ENCODE data around the gene LILRB4.

LILRB4 gene

GRCh38 chr19:54691582-54692297 lies 29.0 kb downstream of the LILRB4 start:
- WGBS, result 80% methylated on average over 6 of the region's 9 CpGs
- no peak overlapping the region for H2AFZ ChIP-seq (ENCODE audit: low read depth, low read length)

GRCh38 chr19:54692298-54692615 lies 29.5 kb downstream of the LILRB4 start:
- no peak overlapping the region for H2BK5ac ChIP-seq (ENCODE audit: low read depth, low read length, poor library complexity, severe bottlenecking)
- DNase-seq, result no peak
- no peak overlapping the region for H2BK15ac ChIP-seq (ENCODE audit: low read depth, poor library complexity, severe bottlenecking)
- H3K14ac ChIP-seq (ENCODE audit: low read length in 2 of 2), result no peak overlapping the region
- no peak overlapping the region for H3K4me2 ChIP-seq (ENCODE audit: low read length, poor library complexity, severe bottlenecking)
- no peak overlapping the region for H4K91ac ChIP-seq (ENCODE audit: low read length)
- no peak overlapping the region for H2AK5ac ChIP-seq (ENCODE audit: low read length, severe bottlenecking)
- H3K9ac ChIP-seq (ENCODE audit: low read length), result no peak overlapping the region
- no peaks in the 10 kb centered on the region for H3K4me1 ChIP-seq (ENCODE audit: control insufficient read depth, insufficient read depth, low read depth, low read length)
- no peak overlapping the region for H3K27ac ChIP-seq (ENCODE audit: low read length, poor library complexity, severe bottlenecking)
- H3K4ac ChIP-seq (ENCODE audit: low read depth in 1 of 2, low read length in 2 of 2), result no peak overlapping the region
- no peak overlapping the region for H2BK12ac ChIP-seq (ENCODE audit: low read length in 2 of 2)
- no peaks in the 10 kb centered on the region for H3K36me3 ChIP-seq (ENCODE audit: control insufficient read depth in 1 of 2, insufficient read depth in 2 of 2, low read depth in 1 of 2, low read length in 2 of 2)
- H3K9me3 ChIP-seq (ENCODE audit: control insufficient read depth, low read length), result no peaks in the 10 kb centered on the region
- H3K27me3 ChIP-seq (ENCODE audit: control insufficient read depth in 1 of 2, insufficient read depth in 1 of 2, low read length in 2 of 2), result no peaks in the 10 kb centered on the region
- H2BK120ac ChIP-seq (ENCODE audit: low read depth, low read length), result no peak overlapping the region
- no peak overlapping the region for H4K8ac ChIP-seq (ENCODE audit: low read length)
- WGBS, result 28% methylated on average over 4 of the region's 4 CpGs
- H3K23ac ChIP-seq (ENCODE audit: low read length in 2 of 2), result no peak overlapping the region
- no peak overlapping the region for H3K18ac ChIP-seq (ENCODE audit: low read depth in 1 of 2, low read length in 2 of 2)
- no peak overlapping the region for H3K4me3 ChIP-seq (ENCODE audit: insufficient read depth in 1 of 2, low read depth in 1 of 2, low read length in 2 of 2)
- no peak overlapping the region for H2AFZ ChIP-seq (ENCODE audit: low read depth, low read length)
- no peaks in the 10 kb centered on the region for H3K79me1 ChIP-seq (replicated peaks; ENCODE audit: low read length, poor library complexity, severe bottlenecking)

More at GRCh38 chr19:54691582-54692297, 29.0 kb downstream of the LILRB4 start:
- no peak overlapping the region for H3K23ac ChIP-seq (ENCODE audit: low read length in 2 of 2)
- H4K8ac ChIP-seq (ENCODE audit: low read length), result no peak overlapping the region
- no peak overlapping the region for H3K27ac ChIP-seq (ENCODE audit: low read length, poor library complexity, severe bottlenecking)
- H3K79me1 ChIP-seq (replicated peaks; ENCODE audit: low read length, poor library complexity, severe bottlenecking), result no peaks in the 10 kb centered on the region
- H2BK12ac ChIP-seq (ENCODE audit: low read length in 2 of 2), result no peak overlapping the region
- H2BK15ac ChIP-seq (ENCODE audit: low read depth, poor library complexity, severe bottlenecking), result no peak overlapping the region
- no peak overlapping the region for H3K4me2 ChIP-seq (ENCODE audit: low read length, poor library complexity, severe bottlenecking)
- H3K18ac ChIP-seq (ENCODE audit: low read depth in 1 of 2, low read length in 2 of 2), result no peak overlapping the region
- no peak overlapping the region for H4K91ac ChIP-seq (ENCODE audit: low read length)
- no peak overlapping the region for H3K4me3 ChIP-seq (ENCODE audit: insufficient read depth in 1 of 2, low read depth in 1 of 2, low read length in 2 of 2)
- no peak overlapping the region for H3K14ac ChIP-seq (ENCODE audit: low read length in 2 of 2)
- H2AK5ac ChIP-seq (ENCODE audit: low read length, severe bottlenecking), result no peak overlapping the region
- no peak overlapping the region for H3K9ac ChIP-seq (ENCODE audit: low read length)
- H3K9me3 ChIP-seq (ENCODE audit: control insufficient read depth, low read length), result no peaks in the 10 kb centered on the region
- no peak overlapping the region for H2BK120ac ChIP-seq (ENCODE audit: low read depth, low read length)
- H3K4ac ChIP-seq (ENCODE audit: low read depth in 1 of 2, low read length in 2 of 2), result no peak overlapping the region
- no peaks in the 10 kb centered on the region for H3K36me3 ChIP-seq (ENCODE audit: control insufficient read depth in 1 of 2, insufficient read depth in 2 of 2, low read depth in 1 of 2, low read length in 2 of 2)
- no peak for DNase-seq
- H2BK5ac ChIP-seq (ENCODE audit: low read depth, low read length, poor library complexity, severe bottlenecking), result no peak overlapping the region
- H3K4me1 ChIP-seq (ENCODE audit: control insufficient read depth, insufficient read depth, low read depth, low read length), result no peaks in the 10 kb centered on the region
- H3K27me3 ChIP-seq (ENCODE audit: control insufficient read depth in 1 of 2, insufficient read depth in 1 of 2, low read length in 2 of 2), result no peaks in the 10 kb centered on the region

- Histone ChIP-seq H2AK5ac (ENCODE audit: low read length, severe bottlenecking) (no peak overlapping the region), H2BK120ac (ENCODE audit: low read depth, low read length) (no peak overlapping the region), H3K4me2 (ENCODE audit: low read length, poor library complexity, severe bottlenecking) (no peak overlapping the region), H3K27me3 (ENCODE audit: control insufficient read depth in 1 of 2, insufficient read depth in 1 of 2, low read length in 2 of 2) (no peaks in the 10 kb centered on the region), H2BK12ac (ENCODE audit: low read length in 2 of 2) (no peak overlapping the region), H3K36me3 (ENCODE audit: control insufficient read depth in 1 of 2, insufficient read depth in 2 of 2, low read depth in 1 of 2, low read length in 2 of 2) (no peaks in the 10 kb centered on the region), H3K9ac (ENCODE audit: low read length) (no peak overlapping the region), H3K9me3 (ENCODE audit: control insufficient read depth, low read length) (no peaks in the 10 kb centered on the region), H3K4ac (ENCODE audit: low read depth in 1 of 2, low read length in 2 of 2) (no peak overlapping the region), H3K14ac (ENCODE audit: low read length in 2 of 2) (no peak overlapping the region), H2BK15ac (ENCODE audit: low read depth, poor library complexity, severe bottlenecking) (no peak overlapping the region), H3K4me3 (ENCODE audit: insufficient read depth in 1 of 2, low read depth in 1 of 2, low read length in 2 of 2) (no peak overlapping the region), H2AFZ (ENCODE audit: low read depth, low read length) (no peak overlapping the region), H4K8ac (ENCODE audit: low read length) (no peak overlapping the region), H3K23ac (ENCODE audit: low read length in 2 of 2) (no peak overlapping the region), H3K27ac (ENCODE audit: low read length, poor library complexity, severe bottlenecking) (no peak overlapping the region), H2BK5ac (ENCODE audit: low read depth, low read length, poor library complexity, severe bottlenecking) (no peak overlapping the region), H4K91ac (ENCODE audit: low read length) (no peak overlapping the region), H3K4me1 (ENCODE audit: control insufficient read depth, insufficient read depth, low read depth, low read length) (no peaks in the 10 kb centered on the region), H3K79me1 (replicated peaks; ENCODE audit: low read length, poor library complexity, severe bottlenecking) (no peaks in the 10 kb centered on the region), H3K18ac (ENCODE audit: low read depth in 1 of 2, low read length in 2 of 2) (no peak overlapping the region)
- DNase-seq, result no peak
- WGBS, result 40% methylated on average over 5 of the region's 5 CpGs
Observed at GRCh38 chr19:54694648-54695047, 31.9 kb downstream of the LILRB4 start.

DNA sequence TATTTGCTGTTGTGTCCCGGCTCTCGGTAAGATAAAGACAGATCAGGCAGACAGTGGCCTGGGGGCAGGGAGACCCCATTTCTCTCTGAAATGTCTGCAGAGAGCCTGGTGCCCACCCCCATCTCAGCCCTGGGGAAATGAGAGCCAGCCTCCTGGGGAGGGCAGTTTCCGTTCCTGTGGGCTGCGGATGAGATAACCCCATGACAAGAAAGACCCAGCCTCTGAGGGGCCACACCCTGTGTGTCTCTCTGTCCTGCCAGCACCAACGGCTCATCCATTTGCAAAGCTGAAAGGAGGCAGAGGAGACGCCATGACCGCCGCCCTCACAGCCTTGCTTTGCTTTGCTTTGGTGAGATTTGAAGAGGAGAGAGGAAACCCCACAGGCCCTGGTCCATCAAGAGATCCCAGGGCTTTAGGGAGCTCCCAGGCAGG lies 33.3 kb downstream of the LILRB4 start:
- no peak overlapping the region for H3K27ac ChIP-seq (ENCODE audit: low read length, poor library complexity, severe bottlenecking)
- no peak overlapping the region for H3K23ac ChIP-seq (ENCODE audit: low read length in 2 of 2)
- H3K9me3 ChIP-seq (ENCODE audit: control insufficient read depth, low read length), result no peaks in the 10 kb centered on the region
- H3K27me3 ChIP-seq (ENCODE audit: control insufficient read depth in 1 of 2, insufficient read depth in 1 of 2, low read length in 2 of 2), result no peaks in the 10 kb centered on the region
- H2BK15ac ChIP-seq (ENCODE audit: low read depth, poor library complexity, severe bottlenecking), result no peak overlapping the region
- no peak overlapping the region for H4K8ac ChIP-seq (ENCODE audit: low read length)
- H4K91ac ChIP-seq (ENCODE audit: low read length), result no peak overlapping the region
- no peak overlapping the region for H2BK120ac ChIP-seq (ENCODE audit: low read depth, low read length)
- H3K4me2 ChIP-seq (ENCODE audit: low read length, poor library complexity, severe bottlenecking), result no peak overlapping the region
- no peak overlapping the region for H3K14ac ChIP-seq (ENCODE audit: low read length in 2 of 2)
- no peaks in the 10 kb centered on the region for H3K36me3 ChIP-seq (ENCODE audit: control insufficient read depth in 1 of 2, insufficient read depth in 2 of 2, low read depth in 1 of 2, low read length in 2 of 2)
- no peaks in the 10 kb centered on the region for H3K4me1 ChIP-seq (ENCODE audit: control insufficient read depth, insufficient read depth, low read depth, low read length)
- H3K79me1 ChIP-seq (replicated peaks; ENCODE audit: low read length, poor library complexity, severe bottlenecking), result no peaks in the 10 kb centered on the region
- DNase-seq, result no peak
- no peak overlapping the region for H2BK12ac ChIP-seq (ENCODE audit: low read length in 2 of 2)
- no peak overlapping the region for H3K9ac ChIP-seq (ENCODE audit: low read length)
- no peak overlapping the region for H3K4me3 ChIP-seq (ENCODE audit: insufficient read depth in 1 of 2, low read depth in 1 of 2, low read length in 2 of 2)
- H2BK5ac ChIP-seq (ENCODE audit: low read depth, low read length, poor library complexity, severe bottlenecking), result no peak overlapping the region
- H3K18ac ChIP-seq (ENCODE audit: low read depth in 1 of 2, low read length in 2 of 2), result no peak overlapping the region
- H2AK5ac ChIP-seq (ENCODE audit: low read length, severe bottlenecking), result no peak overlapping the region
- no peak overlapping the region for H2AFZ ChIP-seq (ENCODE audit: low read depth, low read length)
- H3K4ac ChIP-seq (ENCODE audit: low read depth in 1 of 2, low read length in 2 of 2), result no peak overlapping the region
- WGBS, result 74% methylated on average over 8 of the region's 8 CpGs
